GM12865 (cell line): ENCODE data around the gene NDUFS6.
"Not testable (repeated sequence)": the region's sequence is repeated elsewhere in the genome, so short reads cannot be mapped to it uniquely, and the experiment has no call there.

Source experiments
- DNase-seq: peaks from one replicate; pipeline ENCODE4 v3.0.0; 2010; ENCODE audit warnings: low read depth
- H3K4me3 ChIP-seq: 2 replicates; pipeline ENCODE4 v1.5.1; 2011; ENCODE audit warnings: mild to moderate bottlenecking, low read depth, low read length, control low read depth
- CTCF ChIP-seq: IDR thresholded peaks from 2 replicates; pipeline ENCODE4 v1.5.1; 2011; ENCODE audit warnings: low read length, control low read depth, low read depth, inconsistent platforms; ENCODE audit not compliant: insufficient read depth; ENCODE audit errors: missing control alignments

NDUFS6 gene

DNA sequence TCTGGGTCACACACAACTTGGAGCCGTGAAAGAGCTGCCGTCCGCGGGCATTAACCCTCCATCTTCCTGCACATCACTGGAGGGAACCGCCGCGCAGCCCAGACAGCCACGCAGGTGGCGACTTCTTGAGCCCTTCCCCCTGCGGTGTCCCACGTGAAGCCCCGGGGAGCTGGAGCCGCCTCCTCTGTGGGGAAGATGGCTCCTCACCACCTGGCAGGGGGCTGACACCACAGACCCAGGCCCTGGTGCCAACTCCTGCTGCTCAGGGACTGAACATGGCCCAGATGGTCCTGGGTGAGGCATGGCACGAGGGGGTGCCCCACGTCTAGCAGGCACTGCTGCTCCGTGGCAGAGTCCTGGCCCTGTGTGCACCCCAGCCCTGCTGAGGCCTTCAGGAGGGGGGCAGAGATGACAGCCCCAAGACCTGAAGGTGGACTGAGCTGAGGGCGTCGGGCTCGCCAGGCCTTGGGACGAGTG is 38.9 kb downstream of the NDUFS6 start:
- H3K4me3 ChIP-seq = no peak overlapping the region
- no peak for TF ChIP-seq CTCF
- no peak for DNase-seq

GRCh38 chr5:1840741-1841521 is 39.7 kb downstream of the NDUFS6 start:
- no peak overlapping the region for H3K4me3 ChIP-seq
- TF ChIP-seq CTCF = no peak
- no peak for DNase-seq

- H3K4me3 ChIP-seq = no peak overlapping the region
- no peak for DNase-seq
- TF ChIP-seq CTCF = no peak
Observed at GRCh38 chr5:1842004-1842819, 41.0 kb downstream of the NDUFS6 start.

GRCh38 chr5:1843761-1844160 is 42.6 kb downstream of the NDUFS6 start:
- DNase-seq, H3K4me3 ChIP-seq: not testable (repeated sequence)

- no peak overlapping the region for H3K4me3 ChIP-seq
- no peak for TF ChIP-seq CTCF
- DNase-seq = no peak
Observed at GRCh38 chr5:1844708-1845436, 43.7 kb downstream of the NDUFS6 start.

GRCh38 chr5:1845696-1846095 is 44.5 kb downstream of the NDUFS6 start:
- TF ChIP-seq CTCF = no peak
- no peak overlapping the region for H3K4me3 ChIP-seq
- DNase-seq = no peak

- TF ChIP-seq CTCF = no peak
- no peak for DNase-seq
- no peak overlapping the region for H3K4me3 ChIP-seq
Observed at GRCh38 chr5:1846583-1846982, 45.4 kb downstream of the NDUFS6 start.
